Uterus (tissue), 4 donors: ENCODE data around the gene NFIA. TPM values are rescaled to one million over a fixed set of nuclear protein-coding genes. Genes with fewer than 3 reads are reported as not detected.

Source experiments
- DNase-seq, 2 donors: peaks; one replicate each; pipeline ENCODE4 v3.0.0-alpha.2; 2019 to 2020
- H3K27ac ChIP-seq, 2 donors: fragments of 200-600 bp; sonication (generic); 1 replicate in 1 of 2; 2 replicates in 1 of 2; pipeline ENCODE4 v1.5.1; 2016 to 2018
- H3K27me3 ChIP-seq, 2 donors: fragments of 200-600 bp; sonication (generic); one replicate each; pipeline ENCODE4 v1.5.1; 2018 to 2019; ENCODE audit warnings: control low read depth in 1 of 2
- H3K36me3 ChIP-seq, 2 donors: fragments of 200-600 bp; sonication (generic); one replicate each; pipeline ENCODE4 v1.5.1; 2019; ENCODE audit warnings: control low read depth in 1 of 2
- H3K4me1 ChIP-seq, 2 donors: fragments of 200-600 bp; sonication (generic); one replicate each; pipeline ENCODE4 v1.5.1; 2018 to 2019; ENCODE audit warnings: control low read depth in 1 of 2
- H3K4me3 ChIP-seq, 2 donors: fragments of 200-600 bp; sonication (generic); 1 replicate in 1 of 2; 2 replicates in 1 of 2; pipeline ENCODE4 v1.5.1; 2018 to 2019; ENCODE audit warnings: mild to moderate bottlenecking in 1 of 2
- H3K9me3 ChIP-seq, 2 donors: fragments of 200-600 bp; sonication (generic); one replicate each; pipeline ENCODE4 v1.5.1; 2019; ENCODE audit warnings: control low read depth in 1 of 2
- CTCF ChIP-seq, 4 experiments: fragments of 200-600 bp in 2 of 4; fragments of 450-650 bp in 2 of 4; sonication (generic) in 2 of 4; IDR thresholded peaks; one replicate each; pipeline ENCODE4 v1.5.1; 2016 to 2019; ENCODE audit warnings: antibody characterized with exemption in 4 of 4, mild to moderate bottlenecking in 2 of 4, moderate library complexity in 1 of 4
- POLR2A ChIP-seq, 2 donors: fragments of 450-650 bp; IDR thresholded peaks; one replicate each; pipeline ENCODE4 v1.6.1; 2016; ENCODE audit warnings: antibody characterized with exemption in 2 of 2, mild to moderate bottlenecking in 1 of 2, moderate library complexity in 1 of 2
- intact Hi-C: fragments of 100-400 bp; cut with DNase I; formaldehyde crosslinking; loops from one replicate; pipeline ENCODE4 v1.15.1; 2023; ENCODE audit warnings: low total_unique reads
- total RNA-seq, 4 donors: library from RNA; depleted of rRNA in 3 of 4; stranded (reverse); fragments of >200 nt in 3 of 4; gene quantifications; one replicate each; pipeline versions ENCODE4 v1.1.0 to v1.2.4, GENCODE V29; 2014 to 2023
- donor health status: DM: yes; HTN: yes; CAD: no.

NFIA gene
- total RNA-seq, 4 donors from 2014 or later = 49.2 to 116 (median 64.9) TPM

DNA sequence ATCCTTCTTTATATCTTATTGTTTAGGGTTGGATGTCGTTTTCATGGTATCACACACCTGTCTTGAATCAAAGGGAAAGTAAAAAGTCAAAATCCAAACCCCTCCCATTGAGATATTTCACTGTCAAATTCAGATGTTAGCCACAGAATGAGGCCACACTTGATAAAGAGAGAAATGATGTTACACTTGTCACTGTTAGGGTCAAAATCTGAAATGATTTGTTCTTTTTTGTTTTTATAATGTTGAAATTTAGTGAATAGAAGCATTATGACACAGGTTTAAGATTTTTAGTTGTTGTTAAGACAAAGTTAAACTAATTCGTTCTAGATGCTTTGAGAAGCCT is 13.1 kb downstream of the NFIA start:
- TF ChIP-seq CTCF (IDR thresholded peaks at IDR 0.05) = no peak
- no peak for TF ChIP-seq POLR2A (IDR thresholded peaks at IDR 0.05)
- no peak overlapping the region for H3K4me3 ChIP-seq
- H3K27ac ChIP-seq = no peak overlapping the region
- H3K27me3 ChIP-seq = no peaks in the 10 kb centered on the region
- no peaks in the 10 kb centered on the region for H3K36me3 ChIP-seq
- H3K4me1 ChIP-seq = peaks cover 4 to 11% of the 10 kb centered on the region in 2 donors
- no peaks in the 10 kb centered on the region for H3K9me3 ChIP-seq
- DNase-seq = no peak
- intact Hi-C loops = no loop called here

DNA sequence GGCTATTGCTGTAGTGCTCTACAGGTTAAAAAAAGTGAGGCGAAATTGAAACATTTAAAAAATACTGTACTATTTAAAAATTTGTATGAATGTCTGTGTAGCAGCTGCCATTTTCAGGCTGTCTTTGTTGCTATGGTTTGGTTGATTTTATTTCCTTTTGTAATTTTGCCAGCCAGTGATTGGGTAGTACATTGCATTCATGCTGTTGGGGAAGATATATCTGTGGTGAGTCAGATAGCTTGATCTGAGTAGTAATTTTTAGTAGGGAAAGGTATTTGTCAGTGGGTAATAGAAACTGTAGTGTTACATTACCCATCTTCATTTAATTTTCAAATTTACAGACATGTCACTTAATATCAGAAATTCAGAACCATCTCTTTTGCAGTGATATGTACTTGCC is 15.0 kb downstream of the NFIA start:
- Histone ChIP-seq H3K4me1 (peaks cover 0 to 5% of the 10 kb centered on the region in 2 donors), H3K36me3 (no peaks in the 10 kb centered on the region), H3K27me3 (no peaks in the 10 kb centered on the region), H3K4me3 (no peak overlapping the region), H3K9me3 (no peaks in the 10 kb centered on the region), H3K27ac (no peak overlapping the region)
- DNase-seq = no peak
- no peak for TF ChIP-seq POLR2A (IDR thresholded peaks at IDR 0.05)
- no peak for TF ChIP-seq CTCF (IDR thresholded peaks at IDR 0.05)
- intact Hi-C loops = no loop called here

- no peak for DNase-seq
- no peaks in the 10 kb centered on the region for H3K27me3 ChIP-seq
- H3K36me3 ChIP-seq = no peaks in the 10 kb centered on the region
- no peaks in the 10 kb centered on the region for H3K9me3 ChIP-seq
- peaks cover 0 to 5% of the 10 kb centered on the region in 2 donors for H3K4me1 ChIP-seq
- H3K27ac ChIP-seq = no peak overlapping the region
- TF ChIP-seq POLR2A (IDR thresholded peaks at IDR 0.05) = no peak
- TF ChIP-seq CTCF (IDR thresholded peaks at IDR 0.05) = no peak
- H3K4me3 ChIP-seq = no peak overlapping the region
- intact Hi-C loops = no loop called here
Observed at GRCh38 chr1:61097722-61098121, 15.4 kb downstream of the NFIA start.

DNA sequence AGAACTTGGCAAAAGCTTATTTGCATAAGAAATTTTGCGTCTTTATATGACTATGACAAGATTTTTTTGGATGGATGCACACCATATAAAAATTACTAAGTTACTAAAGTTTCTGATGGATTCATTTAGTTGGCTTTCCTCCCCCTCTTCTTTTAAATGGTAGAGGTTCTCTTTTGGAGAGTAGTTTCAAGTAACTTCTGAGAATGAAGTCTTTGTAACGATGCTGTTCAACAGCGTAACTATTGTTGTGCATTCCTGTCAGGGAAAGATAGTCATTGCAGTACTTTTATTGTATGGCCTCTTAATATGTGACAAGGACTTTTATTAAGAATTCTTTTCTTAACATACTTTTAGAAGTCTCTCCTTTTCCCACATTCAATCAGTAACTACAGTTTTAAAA is 16.0 kb downstream of the NFIA start:
- H3K4me1 ChIP-seq = peaks cover 0 to 5% of the 10 kb centered on the region in 2 donors
- no peak overlapping the region for H3K4me3 ChIP-seq
- H3K36me3 ChIP-seq = no peaks in the 10 kb centered on the region
- DNase-seq = no peak
- no peaks in the 10 kb centered on the region for H3K27me3 ChIP-seq
- TF ChIP-seq CTCF (IDR thresholded peaks at IDR 0.05) (no peak), POLR2A (IDR thresholded peaks at IDR 0.05) (no peak)
- no peaks in the 10 kb centered on the region for H3K9me3 ChIP-seq
- no peak overlapping the region for H3K27ac ChIP-seq
- intact Hi-C loops = no loop called here

DNA sequence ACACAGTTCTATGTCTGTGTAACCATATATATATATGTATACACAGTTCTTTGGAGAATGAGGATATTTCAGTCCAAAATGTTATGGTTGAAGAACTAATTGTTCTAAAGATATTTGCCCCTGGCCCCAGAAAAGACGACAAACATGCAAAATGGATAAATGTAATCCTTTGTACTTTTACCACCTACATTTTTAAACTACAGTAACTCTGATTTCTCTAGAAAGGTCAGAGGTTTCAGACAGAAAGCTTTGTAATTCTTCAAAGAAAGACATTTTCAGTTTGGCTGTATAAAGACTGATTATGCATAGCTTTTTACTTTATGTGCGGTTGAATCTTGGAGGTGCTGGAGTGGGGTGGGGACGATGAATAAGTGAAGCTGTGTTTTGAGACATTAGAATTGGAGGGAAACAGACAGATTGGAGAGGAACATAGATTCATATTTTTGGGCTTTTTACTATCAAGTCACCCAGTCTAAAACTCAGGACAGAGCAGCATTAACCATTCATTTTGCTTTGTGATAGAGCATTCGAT is 16.6 kb downstream of the NFIA start:
- no peaks in the 10 kb centered on the region for H3K9me3 ChIP-seq
- no peak overlapping the region for H3K4me3 ChIP-seq
- no peaks in the 10 kb centered on the region for H3K36me3 ChIP-seq
- peaks cover 0 to 5% of the 10 kb centered on the region in 2 donors for H3K4me1 ChIP-seq
- intact Hi-C loops = no loop called here
- TF ChIP-seq CTCF (IDR thresholded peaks at IDR 0.05) (no peak), POLR2A (IDR thresholded peaks at IDR 0.05) (no peak)
- H3K27ac ChIP-seq = no peak overlapping the region
- H3K27me3 ChIP-seq = no peaks in the 10 kb centered on the region
- no peak for DNase-seq
